Liver (tissue), 9 donors: ENCODE measurements around the gene TBC1D5. TPM values are rescaled to one million over a fixed set of nuclear protein-coding genes. Genes with fewer than 3 reads are reported as not detected.
"Not testable (repeated sequence)": the region's sequence is repeated elsewhere in the genome, so short reads cannot be mapped to it uniquely, and the experiment has no call there.

Experiments used
- DNase-seq: peaks from one replicate; pipeline ENCODE4 v3.0.0-alpha.2; 2017; ENCODE audit warnings: low spot score
- H3K27ac ChIP-seq, 2 donors: one replicate each; pipeline ENCODE4 v1.7.0; 2013; ENCODE audit warnings: inconsistent platforms in 2 of 2, low read length in 2 of 2, control low read depth in 1 of 2, low read depth in 1 of 2, mild to moderate bottlenecking in 1 of 2
- H3K27me3 ChIP-seq, 4 donors: one replicate each; pipeline versions ENCODE4 v1.6.1 to v1.7.0; 2013; ENCODE audit warnings: low read length in 3 of 4, inconsistent platforms in 1 of 4, mild to moderate bottlenecking in 1 of 4, moderate library complexity in 1 of 4; ENCODE audit not compliant: control insufficient read depth in 4 of 4, insufficient read depth in 4 of 4
- H3K36me3 ChIP-seq, 4 donors: one replicate each; pipeline versions ENCODE4 v1.6.1 to v1.7.0; 2013; ENCODE audit warnings: low read length in 3 of 4, mild to moderate bottlenecking in 3 of 4, low read depth in 1 of 4, moderate library complexity in 1 of 4; ENCODE audit not compliant: control insufficient read depth in 4 of 4, insufficient read depth in 3 of 4
- H3K4me1 ChIP-seq, 4 donors: one replicate each; pipeline versions ENCODE4 v1.6.1 to v1.7.0; 2013; ENCODE audit warnings: low read length in 3 of 4, mild to moderate bottlenecking in 3 of 4, moderate library complexity in 1 of 4; ENCODE audit not compliant: control insufficient read depth in 4 of 4, insufficient read depth in 4 of 4
- H3K4me3 ChIP-seq, 3 donors: one replicate each; pipeline versions ENCODE4 v1.6.1 to v1.7.0; 2013; ENCODE audit warnings: low read length in 3 of 3, control low read depth in 1 of 3, low read depth in 1 of 3, mild to moderate bottlenecking in 1 of 3
- H3K9ac ChIP-seq, 2 donors: one replicate each; pipeline ENCODE4 v1.7.0; 2013; ENCODE audit warnings: low read length in 2 of 2, mild to moderate bottlenecking in 2 of 2, moderate library complexity in 2 of 2, control low read depth in 1 of 2, low read depth in 1 of 2
- H3K9me3 ChIP-seq, 4 donors: one replicate each; pipeline versions ENCODE4 v1.6.1 to v1.7.0; 2013; ENCODE audit warnings: low read length in 3 of 4; ENCODE audit not compliant: control insufficient read depth in 4 of 4
- EGR1 ChIP-seq, 2 donors: IDR thresholded peaks; 2 replicates each; pipeline ENCODE4 v1.6.1; 2016 to 2018; ENCODE audit warnings: antibody characterized with exemption in 2 of 2, low read depth in 2 of 2
- FOXA1 ChIP-seq: IDR thresholded peaks from 2 replicates; pipeline ENCODE4 v1.6.1; 2016; ENCODE audit warnings: antibody characterized with exemption
- FOXA2 ChIP-seq: IDR thresholded peaks from 2 replicates; pipeline ENCODE4 v1.6.1; 2016; ENCODE audit warnings: antibody characterized with exemption
- GABPA ChIP-seq, 2 donors: IDR thresholded peaks in 1 of 2; conservative IDR thresholded peaks in 1 of 2; 2 replicates each; pipeline ENCODE4 v1.6.1; 2016; ENCODE audit warnings: antibody characterized with exemption in 2 of 2, mild to moderate bottlenecking in 1 of 2, moderate library complexity in 1 of 2
- HNF4A ChIP-seq, 2 donors: conservative IDR thresholded peaks; 2 replicates each; pipeline ENCODE4 v1.6.1; 2016; ENCODE audit warnings: antibody characterized with exemption in 2 of 2, mild to moderate bottlenecking in 2 of 2
- HNF4G ChIP-seq: IDR thresholded peaks from 2 replicates; pipeline ENCODE4 v1.6.1; 2016; ENCODE audit warnings: antibody characterized with exemption
- JUND ChIP-seq, 2 donors: IDR thresholded peaks; 2 replicates each; pipeline ENCODE4 v1.6.1; 2016; ENCODE audit warnings: antibody characterized with exemption in 2 of 2
- NR2F2 ChIP-seq: IDR thresholded peaks from 2 replicates; pipeline ENCODE4 v1.6.1; 2016; ENCODE audit warnings: antibody characterized with exemption
- SP1 ChIP-seq: IDR thresholded peaks from 2 replicates; pipeline ENCODE4 v1.6.1; 2018; ENCODE audit warnings: antibody characterized with exemption, mild to moderate bottlenecking
- TAF1 ChIP-seq: conservative IDR thresholded peaks from 2 replicates; pipeline ENCODE4 v1.6.1; 2016; ENCODE audit warnings: antibody characterized with exemption, mild to moderate bottlenecking
- YY1 ChIP-seq: IDR thresholded peaks from 2 replicates; pipeline ENCODE4 v1.6.1; 2016; ENCODE audit warnings: antibody characterized with exemption, mild to moderate bottlenecking
- WGBS: extraction: QIAGEN DNeasy Blood & Tissue Kit; methylation state at CpG from one replicate; pipeline ENCODE4 v1.1.7; 2013; 5-methylcytosine and 5-hydroxymethylcytosine counted together
- polyA plus RNA-seq, 2 donors: library from polyadenylated mRNA; stranded (reverse) in 1 of 2; unstranded in 1 of 2; fragments of 200-250 nt in 1 of 2; fragments of >200 nt in 1 of 2; fragmentation: Nextera tagmentation in 1 of 2; extraction: Ambion mirVana in 1 of 2; gene quantifications; one replicate each; pipeline versions ENCODE4 v1.2.1 to v1.2.3, GENCODE V29; 2013 to 2015
- total RNA-seq, 2 donors: library from RNA; depleted of rRNA; stranded (reverse); fragments of >200 nt; gene quantifications; one replicate each; pipeline ENCODE4 v1.2.3, GENCODE V29; 2014
- TF ChIP-seq, protein P1 (sequence below): fragments of 150-350 bp; IDR thresholded peaks from 2 replicates; pipeline ENCODE4 v1.5.1; 2017; ENCODE audit warnings: improper control_type of control experiment, low read depth, low read length; ENCODE audit not compliant: missing input control
- TF ChIP-seq, protein P2 (sequence below): IDR thresholded peaks from 2 replicates; pipeline ENCODE4 v1.6.1; 2016; ENCODE audit warnings: antibody characterized with exemption
- TF ChIP-seq, protein P3 (sequence below): IDR thresholded peaks from 2 replicates; pipeline ENCODE4 v1.6.1; 2016; ENCODE audit warnings: antibody characterized with exemption
- TF ChIP-seq, protein P4 (sequence below): IDR thresholded peaks from 2 replicates; pipeline ENCODE4 v1.6.1; 2016; ENCODE audit warnings: antibody characterized with exemption
- TF ChIP-seq, protein P5 (sequence below): IDR thresholded peaks from 2 replicates; pipeline ENCODE4 v1.6.1; 2016; ENCODE audit warnings: antibody characterized with exemption, mild to moderate bottlenecking
- donor health status: healthy.
- donor health status: healthy.
- donor health status: healthy.
- donor health status: healthy.
- donor health status: healthy.

Gene TBC1D5
- total and polyA plus RNA-seq, 4 donors: 9.1 to 45.6 (median 25.6) TPM

DNA sequence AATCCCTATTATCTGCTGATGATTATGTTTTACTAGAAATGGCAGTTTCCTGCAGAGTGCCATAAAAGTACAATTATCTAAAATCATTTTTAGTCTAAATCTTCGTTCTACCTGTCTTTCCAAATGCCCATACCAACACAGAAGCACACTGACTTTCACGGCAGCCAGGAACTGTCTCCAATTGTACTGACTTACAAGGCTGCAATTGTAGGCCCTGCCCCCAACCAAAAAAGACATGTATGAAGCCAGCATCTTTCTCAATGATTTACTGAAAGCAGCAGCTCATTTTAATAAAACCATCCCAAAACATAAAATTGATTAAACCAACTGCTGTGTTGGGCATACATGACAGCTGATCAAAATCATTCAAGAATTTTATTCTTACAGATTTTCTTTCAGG, 119.0 kb downstream of the TBC1D5 start (continued):
- TF ChIP-seq, protein P1, sequence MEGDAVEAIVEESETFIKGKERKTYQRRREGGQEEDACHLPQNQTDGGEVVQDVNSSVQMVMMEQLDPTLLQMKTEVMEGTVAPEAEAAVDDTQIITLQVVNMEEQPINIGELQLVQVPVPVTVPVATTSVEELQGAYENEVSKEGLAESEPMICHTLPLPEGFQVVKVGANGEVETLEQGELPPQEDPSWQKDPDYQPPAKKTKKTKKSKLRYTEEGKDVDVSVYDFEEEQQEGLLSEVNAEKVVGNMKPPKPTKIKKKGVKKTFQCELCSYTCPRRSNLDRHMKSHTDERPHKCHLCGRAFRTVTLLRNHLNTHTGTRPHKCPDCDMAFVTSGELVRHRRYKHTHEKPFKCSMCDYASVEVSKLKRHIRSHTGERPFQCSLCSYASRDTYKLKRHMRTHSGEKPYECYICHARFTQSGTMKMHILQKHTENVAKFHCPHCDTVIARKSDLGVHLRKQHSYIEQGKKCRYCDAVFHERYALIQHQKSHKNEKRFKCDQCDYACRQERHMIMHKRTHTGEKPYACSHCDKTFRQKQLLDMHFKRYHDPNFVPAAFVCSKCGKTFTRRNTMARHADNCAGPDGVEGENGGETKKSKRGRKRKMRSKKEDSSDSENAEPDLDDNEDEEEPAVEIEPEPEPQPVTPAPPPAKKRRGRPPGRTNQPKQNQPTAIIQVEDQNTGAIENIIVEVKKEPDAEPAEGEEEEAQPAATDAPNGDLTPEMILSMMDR: no peak
- TF ChIP-seq HNF4G (no peak), SP1 (no peak)
- TF ChIP-seq, protein P2, sequence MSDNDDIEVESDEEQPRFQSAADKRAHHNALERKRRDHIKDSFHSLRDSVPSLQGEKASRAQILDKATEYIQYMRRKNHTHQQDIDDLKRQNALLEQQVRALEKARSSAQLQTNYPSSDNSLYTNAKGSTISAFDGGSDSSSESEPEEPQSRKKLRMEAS: no peak

DNA sequence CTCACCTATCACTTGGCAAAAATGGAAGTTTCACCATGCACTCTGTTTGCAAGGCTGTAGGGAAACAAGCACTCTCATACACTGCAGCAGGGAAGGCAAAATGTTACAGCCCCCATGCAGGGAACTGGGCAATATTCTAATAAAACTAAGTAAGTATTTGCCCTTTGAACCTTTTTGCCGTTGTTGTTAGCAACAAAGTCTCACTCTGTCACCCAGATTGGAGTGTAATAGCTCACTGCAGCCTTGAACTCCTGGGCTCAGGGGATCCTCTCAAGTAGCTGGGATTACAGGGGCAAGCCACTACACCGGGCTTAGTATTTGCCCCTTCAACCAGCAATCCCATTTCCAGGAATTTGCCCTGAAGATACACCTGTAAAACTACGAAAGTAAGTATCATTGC, 122.5 kb downstream of the TBC1D5 start:
- no peak for TF ChIP-seq FOXA2
- TF ChIP-seq, protein P2: no peak
- TF ChIP-seq, protein P3, sequence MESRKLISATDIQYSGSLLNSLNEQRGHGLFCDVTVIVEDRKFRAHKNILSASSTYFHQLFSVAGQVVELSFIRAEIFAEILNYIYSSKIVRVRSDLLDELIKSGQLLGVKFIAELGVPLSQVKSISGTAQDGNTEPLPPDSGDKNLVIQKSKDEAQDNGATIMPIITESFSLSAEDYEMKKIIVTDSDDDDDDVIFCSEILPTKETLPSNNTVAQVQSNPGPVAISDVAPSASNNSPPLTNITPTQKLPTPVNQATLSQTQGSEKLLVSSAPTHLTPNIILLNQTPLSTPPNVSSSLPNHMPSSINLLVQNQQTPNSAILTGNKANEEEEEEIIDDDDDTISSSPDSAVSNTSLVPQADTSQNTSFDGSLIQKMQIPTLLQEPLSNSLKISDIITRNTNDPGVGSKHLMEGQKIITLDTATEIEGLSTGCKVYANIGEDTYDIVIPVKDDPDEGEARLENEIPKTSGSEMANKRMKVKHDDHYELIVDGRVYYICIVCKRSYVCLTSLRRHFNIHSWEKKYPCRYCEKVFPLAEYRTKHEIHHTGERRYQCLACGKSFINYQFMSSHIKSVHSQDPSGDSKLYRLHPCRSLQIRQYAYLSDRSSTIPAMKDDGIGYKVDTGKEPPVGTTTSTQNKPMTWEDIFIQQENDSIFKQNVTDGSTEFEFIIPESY: no peak
- TF ChIP-seq SP1: no peak
- no peak for TF ChIP-seq GABPA (IDR thresholded peaks at IDR 0.05 in 1 of 2, conservative IDR thresholded peaks at IDR 0.05 in 1 of 2)
- no peak for TF ChIP-seq FOXA1
- TF ChIP-seq, protein P1: no peak
- no peak for TF ChIP-seq JUND (IDR thresholded peaks at IDR 0.05)
- no peak for TF ChIP-seq HNF4A (conservative IDR thresholded peaks at IDR 0.05)
- TF ChIP-seq NR2F2: no peak
- no peak for TF ChIP-seq EGR1 (IDR thresholded peaks at IDR 0.05; ENCODE audit: low read depth in 2 of 2)
- TF ChIP-seq, protein P4, sequence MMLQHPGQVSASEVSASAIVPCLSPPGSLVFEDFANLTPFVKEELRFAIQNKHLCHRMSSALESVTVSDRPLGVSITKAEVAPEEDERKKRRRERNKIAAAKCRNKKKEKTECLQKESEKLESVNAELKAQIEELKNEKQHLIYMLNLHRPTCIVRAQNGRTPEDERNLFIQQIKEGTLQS: no peak
- TF ChIP-seq TAF1: no peak
- TF ChIP-seq, protein P5, sequence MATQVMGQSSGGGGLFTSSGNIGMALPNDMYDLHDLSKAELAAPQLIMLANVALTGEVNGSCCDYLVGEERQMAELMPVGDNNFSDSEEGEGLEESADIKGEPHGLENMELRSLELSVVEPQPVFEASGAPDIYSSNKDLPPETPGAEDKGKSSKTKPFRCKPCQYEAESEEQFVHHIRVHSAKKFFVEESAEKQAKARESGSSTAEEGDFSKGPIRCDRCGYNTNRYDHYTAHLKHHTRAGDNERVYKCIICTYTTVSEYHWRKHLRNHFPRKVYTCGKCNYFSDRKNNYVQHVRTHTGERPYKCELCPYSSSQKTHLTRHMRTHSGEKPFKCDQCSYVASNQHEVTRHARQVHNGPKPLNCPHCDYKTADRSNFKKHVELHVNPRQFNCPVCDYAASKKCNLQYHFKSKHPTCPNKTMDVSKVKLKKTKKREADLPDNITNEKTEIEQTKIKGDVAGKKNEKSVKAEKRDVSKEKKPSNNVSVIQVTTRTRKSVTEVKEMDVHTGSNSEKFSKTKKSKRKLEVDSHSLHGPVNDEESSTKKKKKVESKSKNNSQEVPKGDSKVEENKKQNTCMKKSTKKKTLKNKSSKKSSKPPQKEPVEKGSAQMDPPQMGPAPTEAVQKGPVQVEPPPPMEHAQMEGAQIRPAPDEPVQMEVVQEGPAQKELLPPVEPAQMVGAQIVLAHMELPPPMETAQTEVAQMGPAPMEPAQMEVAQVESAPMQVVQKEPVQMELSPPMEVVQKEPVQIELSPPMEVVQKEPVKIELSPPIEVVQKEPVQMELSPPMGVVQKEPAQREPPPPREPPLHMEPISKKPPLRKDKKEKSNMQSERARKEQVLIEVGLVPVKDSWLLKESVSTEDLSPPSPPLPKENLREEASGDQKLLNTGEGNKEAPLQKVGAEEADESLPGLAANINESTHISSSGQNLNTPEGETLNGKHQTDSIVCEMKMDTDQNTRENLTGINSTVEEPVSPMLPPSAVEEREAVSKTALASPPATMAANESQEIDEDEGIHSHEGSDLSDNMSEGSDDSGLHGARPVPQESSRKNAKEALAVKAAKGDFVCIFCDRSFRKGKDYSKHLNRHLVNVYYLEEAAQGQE: no peak
- TF ChIP-seq HNF4G: no peak
- no peak for TF ChIP-seq YY1
- Histone ChIP-seq H3K9ac (no peak overlapping the region), H3K36me3 (peaks cover 0 to 2% (median 0%) of the 10 kb centered on the region in 4 donors), H3K9me3 (no peaks in the 10 kb centered on the region), H3K27ac (no peak overlapping the region), H3K27me3 (no peaks in the 10 kb centered on the region), H3K4me1 (no peaks in the 10 kb centered on the region), H3K4me3 (no peak overlapping the region)
- 73% methylated on average over 3 of the region's 3 CpGs for WGBS
- no peak for DNase-seq

DNA sequence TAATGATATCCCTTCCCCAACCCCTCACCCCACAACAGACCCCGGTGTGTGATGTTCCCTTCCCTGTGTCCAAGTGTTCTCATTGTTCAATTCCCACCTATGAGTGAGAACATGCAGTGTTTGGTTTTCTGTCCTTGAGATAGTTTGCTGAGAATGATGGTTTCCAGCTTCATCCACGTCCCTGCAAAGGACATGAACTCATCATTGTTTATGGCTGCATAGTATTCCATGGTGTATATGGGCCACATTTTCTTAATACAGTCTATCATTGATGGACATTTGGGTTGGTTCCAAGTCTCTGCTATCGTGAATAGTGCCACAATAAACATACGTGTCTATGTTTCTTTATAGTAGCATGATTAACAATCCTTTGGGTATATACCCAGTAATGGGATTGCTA, 129.4 kb downstream of the TBC1D5 start:
- H3K27me3 ChIP-seq, H3K4me3 ChIP-seq: not testable (repeated sequence)
- 95% methylated on average over 4 of the region's 4 CpGs for WGBS

More for the DNA sequence above, 129.4 kb downstream of the TBC1D5 start:
- not testable (repeated sequence) for DNase-seq, H3K9me3 ChIP-seq, H3K36me3 ChIP-seq, H3K9ac ChIP-seq, H3K27ac ChIP-seq, H3K4me1 ChIP-seq
